ENCODE data around the gene GPR119.
"Not testable (repeated sequence)": the region's sequence is repeated elsewhere in the genome, so short reads cannot be mapped to it uniquely, and the experiment has no call there.

Gene GPR119

GRCh38 chrX:130376077-130376476 is 9.4 kb downstream of the GPR119 start:
- TF ChIP-seq, protein P1, sequence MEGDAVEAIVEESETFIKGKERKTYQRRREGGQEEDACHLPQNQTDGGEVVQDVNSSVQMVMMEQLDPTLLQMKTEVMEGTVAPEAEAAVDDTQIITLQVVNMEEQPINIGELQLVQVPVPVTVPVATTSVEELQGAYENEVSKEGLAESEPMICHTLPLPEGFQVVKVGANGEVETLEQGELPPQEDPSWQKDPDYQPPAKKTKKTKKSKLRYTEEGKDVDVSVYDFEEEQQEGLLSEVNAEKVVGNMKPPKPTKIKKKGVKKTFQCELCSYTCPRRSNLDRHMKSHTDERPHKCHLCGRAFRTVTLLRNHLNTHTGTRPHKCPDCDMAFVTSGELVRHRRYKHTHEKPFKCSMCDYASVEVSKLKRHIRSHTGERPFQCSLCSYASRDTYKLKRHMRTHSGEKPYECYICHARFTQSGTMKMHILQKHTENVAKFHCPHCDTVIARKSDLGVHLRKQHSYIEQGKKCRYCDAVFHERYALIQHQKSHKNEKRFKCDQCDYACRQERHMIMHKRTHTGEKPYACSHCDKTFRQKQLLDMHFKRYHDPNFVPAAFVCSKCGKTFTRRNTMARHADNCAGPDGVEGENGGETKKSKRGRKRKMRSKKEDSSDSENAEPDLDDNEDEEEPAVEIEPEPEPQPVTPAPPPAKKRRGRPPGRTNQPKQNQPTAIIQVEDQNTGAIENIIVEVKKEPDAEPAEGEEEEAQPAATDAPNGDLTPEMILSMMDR (IDR thresholded peaks at IDR 0.05): no peak
- H3K4me1 ChIP-seq (ENCODE audit: control insufficient read depth in 1 of 2, insufficient read depth in 1 of 2, low read depth in 1 of 2, low read length in 1 of 2): no peaks in the 10 kb centered on the region

GRCh38 chrX:130352050-130352449 is 33.4 kb downstream of the GPR119 start:
- not testable (repeated sequence) for H3K27ac ChIP-seq; H3K4me1 ChIP-seq (ENCODE audit: control insufficient read depth in 1 of 2, insufficient read depth in 1 of 2, low read depth in 1 of 2, low read length in 1 of 2); H3K36me3 ChIP-seq; H3K4me3 ChIP-seq (ENCODE audit: low read depth in 1 of 2, low read length in 1 of 2); H3K27me3 ChIP-seq; H3K9me3 ChIP-seq

More at GRCh38 chrX:130376077-130376476, 9.4 kb downstream of the GPR119 start:
- no peaks in the 10 kb centered on the region for H3K36me3 ChIP-seq
- no peaks in the 10 kb centered on the region for H3K9me3 ChIP-seq
- H3K27me3 ChIP-seq: no peaks in the 10 kb centered on the region
- no peak overlapping the region for H3K4me3 ChIP-seq (ENCODE audit: low read depth in 1 of 2, low read length in 1 of 2)
- no peak overlapping the region for H3K27ac ChIP-seq

DNA sequence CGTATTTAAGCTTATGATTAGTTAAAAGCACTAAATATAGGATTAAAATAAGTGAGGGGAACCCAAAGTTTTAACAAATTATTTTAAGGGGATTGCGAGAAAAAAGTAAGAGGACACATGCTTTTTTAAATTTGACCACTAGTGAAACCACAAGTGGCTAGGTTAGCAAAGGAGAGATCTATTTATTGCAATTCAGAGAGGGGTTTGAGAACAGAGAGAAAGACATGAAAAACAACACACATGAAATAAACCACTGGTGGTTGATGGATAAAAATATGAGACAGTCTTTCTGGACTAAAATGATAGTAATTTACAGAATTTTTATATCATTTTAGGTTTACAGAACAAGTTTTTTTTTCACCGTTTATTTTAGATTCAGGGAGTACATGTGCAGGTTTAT is 33.9 kb downstream of the GPR119 start:
- no peak overlapping the region for H3K27ac ChIP-seq
- no peak overlapping the region for H3K4me3 ChIP-seq (ENCODE audit: low read depth in 1 of 2, low read length in 1 of 2)
- TF ChIP-seq, protein P1 (IDR thresholded peaks at IDR 0.05): no peak
- H3K9me3 ChIP-seq: no peaks in the 10 kb centered on the region
- H3K27me3 ChIP-seq: no peaks in the 10 kb centered on the region
- H3K4me1 ChIP-seq (ENCODE audit: control insufficient read depth in 1 of 2, insufficient read depth in 1 of 2, low read depth in 1 of 2, low read length in 1 of 2): no peaks in the 10 kb centered on the region
- H3K36me3 ChIP-seq: peaks cover 8% of the 10 kb centered on the region

DNA sequence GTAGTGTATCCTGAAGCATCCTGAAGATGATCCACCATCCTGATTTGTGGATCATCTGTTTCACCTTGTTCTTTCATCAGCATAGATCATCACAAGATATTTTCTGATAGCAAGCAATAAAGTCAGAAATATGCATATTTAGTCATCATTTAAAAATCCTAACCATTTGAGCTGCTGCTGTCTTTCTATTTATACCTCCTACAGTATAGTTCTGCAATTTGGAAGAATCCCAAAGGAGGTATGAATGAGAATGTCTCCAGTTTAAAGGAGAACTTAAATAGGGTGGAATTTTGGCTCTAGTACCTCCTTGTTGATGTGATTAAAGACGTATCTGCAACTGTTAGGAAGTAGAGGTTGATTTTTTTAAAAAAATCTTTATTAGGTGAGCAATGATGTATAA is 38.2 kb downstream of the GPR119 start:
- Histone ChIP-seq H3K27me3 (no peaks in the 10 kb centered on the region), H3K36me3 (peaks cover 8% of the 10 kb centered on the region), H3K4me1 (ENCODE audit: control insufficient read depth in 1 of 2, insufficient read depth in 1 of 2, low read depth in 1 of 2, low read length in 1 of 2) (no peaks in the 10 kb centered on the region), H3K27ac (no peak overlapping the region), H3K4me3 (ENCODE audit: low read depth in 1 of 2, low read length in 1 of 2) (no peak overlapping the region), H3K9me3 (no peaks in the 10 kb centered on the region)
- TF ChIP-seq, protein P1 (IDR thresholded peaks at IDR 0.05): no peak

- Histone ChIP-seq H3K27me3 (no peaks in the 10 kb centered on the region), H3K4me1 (ENCODE audit: control insufficient read depth in 1 of 2, insufficient read depth in 1 of 2, low read depth in 1 of 2, low read length in 1 of 2) (peaks cover 4 to 11% of the 10 kb centered on the region in 2 experiments), H3K27ac (no peak overlapping the region), H3K9me3 (no peaks in the 10 kb centered on the region), H3K4me3 (ENCODE audit: low read depth in 1 of 2, low read length in 1 of 2) (no peak overlapping the region), H3K36me3 (no peaks in the 10 kb centered on the region)
- TF ChIP-seq, protein P1 (IDR thresholded peaks at IDR 0.05): no peak
Observed at GRCh38 chrX:130343411-130343810, 42.1 kb downstream of the GPR119 start.

DNA sequence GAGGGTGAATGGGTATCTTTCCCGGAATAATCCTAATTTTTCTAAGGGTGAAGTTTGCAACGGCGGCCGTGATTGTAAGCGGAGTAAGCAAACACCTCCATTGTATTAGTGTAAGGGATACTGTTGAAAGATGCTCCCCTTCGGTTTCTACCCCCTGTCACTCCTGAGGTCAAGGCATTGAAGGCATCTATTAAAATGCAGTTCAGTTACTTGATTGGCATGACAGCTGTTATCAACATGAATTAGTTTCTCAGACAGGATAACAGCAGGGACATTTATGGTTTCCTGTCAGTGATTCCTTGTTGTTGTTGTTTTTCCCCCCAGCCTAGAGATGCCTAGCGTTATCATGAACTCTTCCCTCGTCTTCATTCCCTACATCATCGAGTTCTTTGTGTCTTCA is 45.2 kb downstream of the GPR119 start:
- Histone ChIP-seq H3K4me1 (ENCODE audit: control insufficient read depth in 1 of 2, insufficient read depth in 1 of 2, low read depth in 1 of 2, low read length in 1 of 2) (peaks cover 4 to 11% of the 10 kb centered on the region in 2 experiments), H3K27ac (peak overlapping the region; percentile 69), H3K9me3 (no peaks in the 10 kb centered on the region), H3K4me3 (ENCODE audit: low read depth in 1 of 2, low read length in 1 of 2) (peak overlapping the region; percentile 67 to 80), H3K36me3 (no peaks in the 10 kb centered on the region), H3K27me3 (no peaks in the 10 kb centered on the region)
- TF ChIP-seq, protein P1 (IDR thresholded peaks at IDR 0.05): no peak

Measured in neutrophil (primary cell).